H9 (cell line): ENCODE measurements around the gene CDH4. TPM values are rescaled to one million over a fixed set of nuclear protein-coding genes. Genes with fewer than 3 reads are reported as not detected.

Experiments
- DNase-seq: peaks from one replicate; pipeline ENCODE4 v3.0.0-alpha.2; 2017
- H2AFZ ChIP-seq: one replicate; pipeline ENCODE4 v1.6.1; 2013; ENCODE audit warnings: mild to moderate bottlenecking, low read length, control low read depth, moderate library complexity
- H2AK5ac ChIP-seq: 2 replicates; pipeline ENCODE4 v1.6.1; 2013; ENCODE audit warnings: low read length, control low read depth, mixed read lengths; ENCODE audit not compliant: insufficient read length
- H2BK120ac ChIP-seq: one replicate; pipeline ENCODE4 v1.6.1; 2013; ENCODE audit warnings: low read depth, mild to moderate bottlenecking, low read length, control low read depth, inconsistent platforms; ENCODE audit not compliant: poor library complexity, severe bottlenecking
- H2BK12ac ChIP-seq: 2 replicates; pipeline ENCODE4 v1.6.1; 2013; ENCODE audit warnings: low read length, control low read depth, mixed read lengths, low read depth; ENCODE audit not compliant: insufficient read length
- H2BK15ac ChIP-seq: 2 replicates; pipeline ENCODE4 v1.6.1; 2013; ENCODE audit warnings: low read depth, low read length, control low read depth
- H2BK20ac ChIP-seq: one replicate; pipeline ENCODE4 v1.6.1; 2013; ENCODE audit warnings: low read depth, mild to moderate bottlenecking, low read length, control low read depth, inconsistent platforms; ENCODE audit not compliant: poor library complexity, severe bottlenecking
- H2BK5ac ChIP-seq: 2 replicates; pipeline ENCODE4 v1.6.1; 2013; ENCODE audit warnings: low read length, control low read depth, mixed read lengths; ENCODE audit not compliant: insufficient read length
- H3K14ac ChIP-seq: 2 replicates; pipeline ENCODE4 v1.6.1; 2013; ENCODE audit warnings: low read length, control low read depth; ENCODE audit not compliant: insufficient read depth
- H3K18ac ChIP-seq: 2 replicates; pipeline ENCODE4 v1.6.1; 2013; ENCODE audit warnings: low read depth, mild to moderate bottlenecking, mixed read lengths, low read length, control low read depth; ENCODE audit not compliant: insufficient read length
- H3K23ac ChIP-seq: 2 replicates; pipeline ENCODE4 v1.6.1; 2013; ENCODE audit warnings: low read length, control low read depth, mixed read lengths, low read depth; ENCODE audit not compliant: insufficient read length
- H3K23me2 ChIP-seq: 2 replicates; pipeline ENCODE4 v1.6.1; 2013; ENCODE audit warnings: low read depth, mild to moderate bottlenecking, mixed read lengths, low read length, control low read depth; ENCODE audit not compliant: insufficient read length, poor library complexity, severe bottlenecking
- H3K27ac ChIP-seq: 2 replicates; pipeline ENCODE4 v1.5.1; 2013; ENCODE audit warnings: low read length, control low read depth, mixed read lengths, low read depth; ENCODE audit not compliant: insufficient read length
- H3K27me3 ChIP-seq: 2 replicates; pipeline ENCODE4 v1.6.1; 2013; ENCODE audit warnings: low read length, control low read depth, inconsistent platforms; ENCODE audit not compliant: insufficient read depth
- H3K4ac ChIP-seq: 2 replicates; pipeline ENCODE4 v1.6.1; 2013; ENCODE audit warnings: low read depth, mild to moderate bottlenecking, control low read depth, inconsistent platforms, low read length, moderate library complexity
- H3K4me1 ChIP-seq: 2 replicates; pipeline ENCODE4 v1.6.1; 2013; ENCODE audit warnings: low read length, control low read depth, inconsistent platforms; ENCODE audit not compliant: insufficient read depth
- H3K4me2 ChIP-seq: 2 replicates; pipeline ENCODE4 v1.6.1; 2013; ENCODE audit warnings: low read length, control low read depth, mixed read lengths; ENCODE audit not compliant: insufficient read length, insufficient read depth
- H3K56ac ChIP-seq: 2 replicates; pipeline ENCODE4 v1.6.1; 2013; ENCODE audit warnings: low read depth, mild to moderate bottlenecking, mixed read lengths, low read length, control low read depth; ENCODE audit not compliant: insufficient read length
- H3K79me1 ChIP-seq: 2 replicates; pipeline ENCODE4 v1.6.1; 2013; ENCODE audit warnings: low read depth, mild to moderate bottlenecking, moderate library complexity, low read length, control low read depth, inconsistent platforms; ENCODE audit not compliant: insufficient read depth, poor library complexity, severe bottlenecking
- H3K79me2 ChIP-seq: 2 replicates; pipeline ENCODE4 v1.6.1; 2013; ENCODE audit warnings: low read length, control low read depth, inconsistent platforms; ENCODE audit not compliant: insufficient read depth
- H3K9ac ChIP-seq: 2 replicates; pipeline ENCODE4 v1.6.1; 2013; ENCODE audit warnings: low read length, control low read depth, mixed read lengths; ENCODE audit not compliant: insufficient read length; ENCODE audit errors: extremely low read depth
- H3K9me3 ChIP-seq: one replicate; pipeline ENCODE4 v1.6.1; 2013; ENCODE audit warnings: low read depth, low read length, inconsistent platforms; ENCODE audit not compliant: control insufficient read depth
- H3T11ph ChIP-seq: one replicate; pipeline ENCODE4 v1.6.1; 2013; ENCODE audit warnings: mild to moderate bottlenecking, low read length, control low read depth, inconsistent platforms
- H4K20me1 ChIP-seq: one replicate; pipeline ENCODE4 v1.6.1; 2013; ENCODE audit not compliant: control insufficient read depth, insufficient read length, insufficient read depth
- H4K5ac ChIP-seq: 2 replicates; pipeline ENCODE4 v1.6.1; 2013; ENCODE audit warnings: low read depth, mild to moderate bottlenecking, mixed read lengths, low read length, control low read depth; ENCODE audit not compliant: insufficient read length
- H4K8ac ChIP-seq: replicated peaks from 2 replicates; pipeline ENCODE4 v1.6.1; 2013; ENCODE audit warnings: low read length, control low read depth, mixed read lengths, low read depth; ENCODE audit not compliant: insufficient read length
- H4K91ac ChIP-seq: 2 replicates; pipeline ENCODE4 v1.6.1; 2013; ENCODE audit warnings: low read depth, mild to moderate bottlenecking, moderate library complexity, mixed read lengths, low read length, control low read depth; ENCODE audit not compliant: insufficient read length
- H3K27ac Mint-ChIP-seq, 3 experiments: 2 replicates in 2 of 3; 3 replicates in 1 of 3; pipeline ENCODE4 v1.8.0; 2020 to 2021; ENCODE audit warnings: mixed read lengths in 3 of 3, mild to moderate bottlenecking in 1 of 3, moderate library complexity in 1 of 3
- H3K27me3 Mint-ChIP-seq: 2 replicates; pipeline ENCODE4 v1.8.0; 2021; ENCODE audit warnings: low read depth, mild to moderate bottlenecking, moderate library complexity, mixed read lengths
- H3K36me3 Mint-ChIP-seq, 3 experiments: 2 replicates in 2 of 3; 3 replicates in 1 of 3; pipeline ENCODE4 v1.8.0; 2020 to 2021; ENCODE audit warnings: low read depth in 3 of 3, mixed read lengths in 3 of 3; ENCODE audit not compliant: insufficient read depth in 1 of 3
- H3K4me1 Mint-ChIP-seq, 2 experiments: 2 replicates each; pipeline ENCODE4 v1.8.0; 2020; ENCODE audit warnings: mixed read lengths in 2 of 2
- H3K4me3 Mint-ChIP-seq, 2 experiments: 2 replicates in 1 of 2; 3 replicates in 1 of 2; pipeline ENCODE4 v1.8.0; 2020 to 2021; ENCODE audit warnings: mild to moderate bottlenecking in 2 of 2, mixed read lengths in 2 of 2, moderate library complexity in 1 of 2
- H3K9me3 Mint-ChIP-seq, 2 experiments: 2 replicates in 1 of 2; 3 replicates in 1 of 2; pipeline ENCODE4 v1.8.0; 2020; ENCODE audit warnings: mild to moderate bottlenecking in 2 of 2, mixed read lengths in 2 of 2, moderate library complexity in 1 of 2
- CTCF ChIP-seq: fragments of 200-600 bp; sonication (generic); conservative IDR thresholded peaks from 3 replicates; pipeline ENCODE4 v1.8.0; 2021; ENCODE audit warnings: antibody characterized with exemption, mild to moderate bottlenecking
- WGBS: extraction: QIAGEN DNeasy Blood & Tissue Kit; methylation state at CpG from one replicate; pipeline ENCODE4 v1.1.7; 2013; ENCODE audit warnings: missing lambda C conversion rate, low lambda C conversion rate, mixed read lengths; ENCODE audit not compliant: insufficient read length; ENCODE audit errors: extremely low coverage; 5-methylcytosine and 5-hydroxymethylcytosine counted together
- total RNA-seq: library from RNA; stranded (reverse); gene quantifications from 2 replicates; pipeline ENCODE4 v1.2.1, GENCODE V29; 2021

The CDH4 gene
- total RNA-seq, 1 experiment from 2014 or later, result 3.0 TPM

- Histone ChIP-seq H4K20me1 (no peaks in the 10 kb centered on the region), H3K14ac (no peak overlapping the region), H2AFZ (no peak overlapping the region), H3T11ph (no peak overlapping the region), H2BK12ac (no peak overlapping the region), H3K4me1 (no peaks in the 10 kb centered on the region; the same call in 1 of the 2 replicates), H4K91ac (no peak overlapping the region), H3K56ac (no peak overlapping the region), H2BK15ac (no peak overlapping the region), H2BK120ac (no peak overlapping the region), H2AK5ac (no peak overlapping the region), H4K5ac (no peak overlapping the region), H3K4ac (no peak overlapping the region), H3K27ac (no peak overlapping the region), H2BK20ac (no peak overlapping the region), H2BK5ac (no peak overlapping the region), H4K8ac (no peak overlapping the region), H3K9me3 (no peaks in the 10 kb centered on the region), H3K4me2 (no peak overlapping the region), H3K79me2 (no peaks in the 10 kb centered on the region), H3K9ac (no peak overlapping the region), H3K23me2 (no peaks in the 10 kb centered on the region), H3K27me3 (peaks cover 2% of the 10 kb centered on the region), H3K79me1 (no peaks in the 10 kb centered on the region), H3K18ac (no peak overlapping the region), H3K23ac (no peak overlapping the region)
- H3K9me3 Mint-ChIP-seq, result no peaks in the 10 kb centered on the region; a peak in 1 of 5 replicates
- no peak overlapping the region for H3K4me3 Mint-ChIP-seq
- no peak overlapping the region for H3K27ac Mint-ChIP-seq
- no peak for DNase-seq
- H3K36me3 Mint-ChIP-seq, result no peaks in the 10 kb centered on the region; a peak in 1 of 7 replicates
- no CpG with 5 or more reads among the region's 19 CpGs for WGBS
- no peak for TF ChIP-seq CTCF
- peaks cover 37% of the 10 kb centered on the region for H3K27me3 Mint-ChIP-seq
- H3K4me1 Mint-ChIP-seq, result peaks cover 11 to 16% of the 10 kb centered on the region in 2 experiments
Measured at GRCh38 chr20:61396262-61396848, 144.3 kb downstream of the CDH4 start.
